ENCODE measurements around the gene BCAS1. TPM values are rescaled to one million over a fixed set of nuclear protein-coding genes. Genes with fewer than 3 reads are reported as not detected.

The BCAS1 gene
- total and polyA plus RNA-seq, 10 of the 15 experiments (the other 5 are each of a cell fraction or from before 2014, with no cell fraction given): 0.21 to 1.4 (median 0.55) TPM

GRCh38 chr20:53934421-53935343, 135.7 kb downstream of the BCAS1 start (continued):
- no peak for TF ChIP-seq USF2 (IDR thresholded peaks at IDR 0.05; ENCODE audit: borderline replicate concordance, low read depth, low read length)
- peak; percentile 18; the same call in 1 of the 2 replicates for TF ChIP-seq JUNB (IDR thresholded peaks at IDR 0.05)
- no peak for TF ChIP-seq POU2F2 (IDR thresholded peaks at IDR 0.05; ENCODE audit: borderline replicate concordance, low read depth, low read length)
- TF ChIP-seq FOXK2 (IDR thresholded peaks at IDR 0.05): peak; percentile 90
- peak; percentile 82 for TF ChIP-seq KLF5 (IDR thresholded peaks at IDR 0.05; ENCODE audit: partially characterized antibody)
- TF ChIP-seq, protein P1, sequence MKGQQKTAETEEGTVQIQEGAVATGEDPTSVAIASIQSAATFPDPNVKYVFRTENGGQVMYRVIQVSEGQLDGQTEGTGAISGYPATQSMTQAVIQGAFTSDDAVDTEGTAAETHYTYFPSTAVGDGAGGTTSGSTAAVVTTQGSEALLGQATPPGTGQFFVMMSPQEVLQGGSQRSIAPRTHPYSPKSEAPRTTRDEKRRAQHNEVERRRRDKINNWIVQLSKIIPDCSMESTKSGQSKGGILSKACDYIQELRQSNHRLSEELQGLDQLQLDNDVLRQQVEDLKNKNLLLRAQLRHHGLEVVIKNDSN (IDR thresholded peaks at IDR 0.05; ENCODE audit: borderline replicate concordance, extremely low read length, insufficient read depth, low read depth, low read length): no peak
- TF ChIP-seq ZSCAN29 (IDR thresholded peaks at IDR 0.05): no peak
- peak; percentile 57 for TF ChIP-seq IKZF1 (conservative IDR thresholded peaks at IDR 0.05)
- TF ChIP-seq, protein P2, sequence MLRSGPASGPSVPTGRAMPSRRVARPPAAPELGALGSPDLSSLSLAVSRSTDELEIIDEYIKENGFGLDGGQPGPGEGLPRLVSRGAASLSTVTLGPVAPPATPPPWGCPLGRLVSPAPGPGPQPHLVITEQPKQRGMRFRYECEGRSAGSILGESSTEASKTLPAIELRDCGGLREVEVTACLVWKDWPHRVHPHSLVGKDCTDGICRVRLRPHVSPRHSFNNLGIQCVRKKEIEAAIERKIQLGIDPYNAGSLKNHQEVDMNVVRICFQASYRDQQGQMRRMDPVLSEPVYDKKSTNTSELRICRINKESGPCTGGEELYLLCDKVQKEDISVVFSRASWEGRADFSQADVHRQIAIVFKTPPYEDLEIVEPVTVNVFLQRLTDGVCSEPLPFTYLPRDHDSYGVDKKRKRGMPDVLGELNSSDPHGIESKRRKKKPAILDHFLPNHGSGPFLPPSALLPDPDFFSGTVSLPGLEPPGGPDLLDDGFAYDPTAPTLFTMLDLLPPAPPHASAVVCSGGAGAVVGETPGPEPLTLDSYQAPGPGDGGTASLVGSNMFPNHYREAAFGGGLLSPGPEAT (IDR thresholded peaks at IDR 0.05; ENCODE audit: low read depth): peak; percentile 76; the same call in 1 of the 2 replicates
- TF ChIP-seq NFXL1 (IDR thresholded peaks at IDR 0.05; ENCODE audit: borderline replicate concordance): peak; percentile 62; the same call in 1 of the 2 replicates
- TF ChIP-seq SMAD5 (IDR thresholded peaks at IDR 0.05; ENCODE audit: low read depth): no peak
- peak; percentile 98 for TF ChIP-seq PKNOX1 (IDR thresholded peaks at IDR 0.05)
- TF ChIP-seq, protein P3, sequence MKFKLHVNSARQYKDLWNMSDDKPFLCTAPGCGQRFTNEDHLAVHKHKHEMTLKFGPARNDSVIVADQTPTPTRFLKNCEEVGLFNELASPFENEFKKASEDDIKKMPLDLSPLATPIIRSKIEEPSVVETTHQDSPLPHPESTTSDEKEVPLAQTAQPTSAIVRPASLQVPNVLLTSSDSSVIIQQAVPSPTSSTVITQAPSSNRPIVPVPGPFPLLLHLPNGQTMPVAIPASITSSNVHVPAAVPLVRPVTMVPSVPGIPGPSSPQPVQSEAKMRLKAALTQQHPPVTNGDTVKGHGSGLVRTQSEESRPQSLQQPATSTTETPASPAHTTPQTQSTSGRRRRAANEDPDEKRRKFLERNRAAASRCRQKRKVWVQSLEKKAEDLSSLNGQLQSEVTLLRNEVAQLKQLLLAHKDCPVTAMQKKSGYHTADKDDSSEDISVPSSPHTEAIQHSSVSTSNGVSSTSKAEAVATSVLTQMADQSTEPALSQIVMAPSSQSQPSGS (IDR thresholded peaks at IDR 0.05; ENCODE audit: low read length): no peak
- no peak for TF ChIP-seq HDGF (IDR thresholded peaks at IDR 0.05)
- TF ChIP-seq GATAD2B (conservative IDR thresholded peaks at IDR 0.05; ENCODE audit: low read depth): 0 out of 2 replicates have a peak, but pooled peaks have one; percentile 35
- no peak for TF ChIP-seq BCL3 (IDR thresholded peaks at IDR 0.05; ENCODE audit: borderline replicate concordance, insufficient read depth, low read depth, low read length, poor library complexity, severe bottlenecking)
- TF ChIP-seq PBX3 (IDR thresholded peaks at IDR 0.05; ENCODE audit: insufficient replicate concordance, low read depth, low read length): peak; percentile 94
- TF ChIP-seq CREM (IDR thresholded peaks at IDR 0.05; ENCODE audit: low read depth): no peak
